NCI-H1694 (cell line): ENCODE results near the gene ZNF283.

Experiments used
- DNase-seq: peaks from one replicate; lab custom pipeline; 2025; lab: John Stamatoyannopoulos, UW

The ZNF283 gene

GRCh38 chr19:43826787-43827754 is at the start of gene ZNF283:
Gene ZNF283 (plus strand): TSS chr19:43827321. CDS start chr19:43833505, 6,184 bp downstream.
- DNase-seq, result peak; percentile 65

GRCh38 chr19:43778651-43779050 is 48.5 kb upstream of the ZNF283 start:
- DNase-seq, result no peak

GRCh38 chr19:43779147-43779819 is 47.8 kb upstream of the ZNF283 start:
- DNase-seq, result no peak

GRCh38 chr19:43779820-43780219 is 47.3 kb upstream of the ZNF283 start:
- no peak for DNase-seq

GRCh38 chr19:43780706-43781525 is 46.2 kb upstream of the ZNF283 start, which contains the start of gene KCNN4:
Gene KCNN4 (minus strand): TSS chr19:43780973. CDS start chr19:43780861, 112 bp downstream.
- DNase-seq, result no peak

- DNase-seq, result no peak
Measured at GRCh38 chr19:43781630-43782310, 45.4 kb upstream of the ZNF283 start.

- no peak for DNase-seq
Measured at GRCh38 chr19:43782311-43782660, 44.8 kb upstream of the ZNF283 start.

- DNase-seq, result no peak
Measured at GRCh38 chr19:43782689-43783231, 44.4 kb upstream of the ZNF283 start.

- DNase-seq, result no peak
Measured at GRCh38 chr19:43783636-43784035, 43.5 kb upstream of the ZNF283 start.

GRCh38 chr19:43784241-43784980 is 42.7 kb upstream of the ZNF283 start:
- DNase-seq, result no peak

GRCh38 chr19:43784981-43785808 is 41.9 kb upstream of the ZNF283 start:
- DNase-seq, result peak; percentile 52

- DNase-seq, result no peak
Measured at GRCh38 chr19:43786665-43787064, 40.5 kb upstream of the ZNF283 start.

- no peak for DNase-seq
Measured at GRCh38 chr19:43789029-43789428, 38.1 kb upstream of the ZNF283 start.

GRCh38 chr19:43790587-43790986 is 36.5 kb upstream of the ZNF283 start:
- DNase-seq, result no peak

- no peak for DNase-seq
Measured at GRCh38 chr19:43797118-43797517, 30.0 kb upstream of the ZNF283 start.

GRCh38 chr19:43797556-43797955 is 29.6 kb upstream of the ZNF283 start:
- DNase-seq, result no peak

GRCh38 chr19:43798026-43798545 is 29.0 kb upstream of the ZNF283 start:
- DNase-seq, result no peak

- no peak for DNase-seq
Measured at GRCh38 chr19:43798546-43799409, 28.3 kb upstream of the ZNF283 start.
